Keratinocyte (primary cell): Measurements from ENCODE around the gene CTNND2.

ENCODE experiments used
- EZH2 ChIP-seq: IDR thresholded peaks from one replicate; pipeline ENCODE4 v1.6.1; 2012; ENCODE audit warnings: inconsistent platforms, mild to moderate bottlenecking, low read length, moderate library complexity
- TF ChIP-seq, protein P1 (sequence below), 3 experiments: IDR thresholded peaks in 1 of 3; conservative IDR thresholded peaks in 1 of 3; optimal IDR thresholded peaks in 1 of 3; 2 replicates in 2 of 3; 3 replicates in 1 of 3; pipeline versions ENCODE3 to v1.5.1; 2011; ENCODE audit warnings: low read length in 3 of 3, mild to moderate bottlenecking in 3 of 3, moderate library complexity in 2 of 3, control low read depth in 1 of 3, inconsistent platforms in 1 of 3; ENCODE audit not compliant: insufficient read depth in 2 of 3; ENCODE audit errors: extremely low read depth in 1 of 3

DNA sequence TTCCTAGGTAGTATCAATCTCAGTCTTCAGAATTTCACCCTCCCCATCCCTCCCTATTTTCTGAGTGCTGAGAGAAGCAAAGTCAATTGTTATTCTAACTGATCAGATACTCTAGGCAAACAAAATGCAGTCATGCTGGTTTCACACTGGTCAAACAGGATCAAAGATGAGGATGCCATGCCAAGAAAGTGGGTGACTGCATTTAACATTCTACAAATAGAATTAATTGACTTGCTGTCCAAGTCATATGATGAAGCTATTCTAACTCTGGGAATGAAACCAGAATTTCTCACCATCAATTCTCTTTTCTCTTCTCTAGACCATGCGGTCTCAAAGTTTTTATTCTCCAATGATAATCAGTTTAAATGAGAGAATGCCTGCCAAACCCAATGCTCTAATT, 112.5 kb downstream of the CTNND2 start:
- TF ChIP-seq, protein P1, sequence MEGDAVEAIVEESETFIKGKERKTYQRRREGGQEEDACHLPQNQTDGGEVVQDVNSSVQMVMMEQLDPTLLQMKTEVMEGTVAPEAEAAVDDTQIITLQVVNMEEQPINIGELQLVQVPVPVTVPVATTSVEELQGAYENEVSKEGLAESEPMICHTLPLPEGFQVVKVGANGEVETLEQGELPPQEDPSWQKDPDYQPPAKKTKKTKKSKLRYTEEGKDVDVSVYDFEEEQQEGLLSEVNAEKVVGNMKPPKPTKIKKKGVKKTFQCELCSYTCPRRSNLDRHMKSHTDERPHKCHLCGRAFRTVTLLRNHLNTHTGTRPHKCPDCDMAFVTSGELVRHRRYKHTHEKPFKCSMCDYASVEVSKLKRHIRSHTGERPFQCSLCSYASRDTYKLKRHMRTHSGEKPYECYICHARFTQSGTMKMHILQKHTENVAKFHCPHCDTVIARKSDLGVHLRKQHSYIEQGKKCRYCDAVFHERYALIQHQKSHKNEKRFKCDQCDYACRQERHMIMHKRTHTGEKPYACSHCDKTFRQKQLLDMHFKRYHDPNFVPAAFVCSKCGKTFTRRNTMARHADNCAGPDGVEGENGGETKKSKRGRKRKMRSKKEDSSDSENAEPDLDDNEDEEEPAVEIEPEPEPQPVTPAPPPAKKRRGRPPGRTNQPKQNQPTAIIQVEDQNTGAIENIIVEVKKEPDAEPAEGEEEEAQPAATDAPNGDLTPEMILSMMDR (optimal IDR thresholded peaks at IDR 0.05 in 1 of 3, IDR thresholded peaks at IDR 0.05 in 1 of 3, conservative IDR thresholded peaks at IDR 0.05 in 1 of 3; ENCODE audit: extremely low read depth in 1 of 3, insufficient read depth in 2 of 3, low read length in 3 of 3) = no peak
- TF ChIP-seq EZH2 = no peak
